Urothelium cell line (cell line): Measurements from ENCODE around the gene REV1.
"Not testable (repeated sequence)": the region's sequence is repeated elsewhere in the genome, so short reads cannot be mapped to it uniquely, and the experiment has no call there.

Experiments used
- DNase-seq: peaks from one replicate; pipeline ENCODE4 v3.0.0; 2011; ENCODE audit warnings: low spot score, mixed read lengths
- FAIRE-seq: peaks from 2 replicates; lab custom pipeline; 2011; peaks lifted over from hg19 to GRCh38; lab: Jason Lieb, UNC

REV1 gene

GRCh38 chr2:99488539-99489062 is 1.2 kb downstream of the REV1 start:
- FAIRE-seq: no peak
- DNase-seq: peak; percentile 26

GRCh38 chr2:99487906-99488305 is 1.9 kb downstream of the REV1 start:
- FAIRE-seq: no peak

GRCh38 chr2:99485824-99486223 is 4.0 kb downstream of the REV1 start:
- FAIRE-seq (no peak), DNase-seq (no peak)

More at GRCh38 chr2:99487906-99488305, 1.9 kb downstream of the REV1 start:
- DNase-seq: no peak

- DNase-seq: no peak
- no peak for FAIRE-seq
Measured at GRCh38 chr2:99485411-99485810, 4.4 kb downstream of the REV1 start.

GRCh38 chr2:99484205-99484604 is 5.6 kb downstream of the REV1 start:
- no peak for DNase-seq
- no peak for FAIRE-seq

- DNase-seq (no peak), FAIRE-seq (no peak)
Measured at GRCh38 chr2:99481941-99482340, 7.9 kb downstream of the REV1 start.

GRCh38 chr2:99481527-99481926 is 8.3 kb downstream of the REV1 start:
- no peak for FAIRE-seq

GRCh38 chr2:99480390-99480789 is 9.4 kb downstream of the REV1 start:
- no peak for DNase-seq
- FAIRE-seq: no peak

More at GRCh38 chr2:99481527-99481926, 8.3 kb downstream of the REV1 start:
- DNase-seq: no peak

GRCh38 chr2:99478632-99479031 is 11.2 kb downstream of the REV1 start:
- DNase-seq: no peak
- FAIRE-seq: no peak

GRCh38 chr2:99477054-99477453 is 12.8 kb downstream of the REV1 start:
- no peak for DNase-seq
- no peak for FAIRE-seq

- no peak for FAIRE-seq
- no peak for DNase-seq
Measured at GRCh38 chr2:99476629-99477028, 13.2 kb downstream of the REV1 start.

GRCh38 chr2:99475095-99475494 is 14.7 kb downstream of the REV1 start:
- FAIRE-seq: not testable (repeated sequence)

GRCh38 chr2:99473518-99474083 is 16.2 kb downstream of the REV1 start:
- no peak for FAIRE-seq
- DNase-seq: no peak

More at GRCh38 chr2:99475095-99475494, 14.7 kb downstream of the REV1 start:
- DNase-seq: not testable (repeated sequence)

GRCh38 chr2:99472600-99472960 is 17.2 kb downstream of the REV1 start:
- DNase-seq: no peak

GRCh38 chr2:99471654-99472599 is 17.9 kb downstream of the REV1 start:
- FAIRE-seq (no peak), DNase-seq (no peak)

More at GRCh38 chr2:99472600-99472960, 17.2 kb downstream of the REV1 start:
- no peak for FAIRE-seq

- FAIRE-seq (no peak), DNase-seq (no peak)
Measured at GRCh38 chr2:99470957-99471356, 18.9 kb downstream of the REV1 start.

- FAIRE-seq, DNase-seq: not testable (repeated sequence)
Measured at GRCh38 chr2:99470459-99470858, 19.4 kb downstream of the REV1 start.

- no peak for FAIRE-seq
- no peak for DNase-seq
Measured at GRCh38 chr2:99469394-99469793, 20.4 kb downstream of the REV1 start.

- DNase-seq (no peak), FAIRE-seq (no peak)
Measured at GRCh38 chr2:99468155-99468554, 21.7 kb downstream of the REV1 start.

- FAIRE-seq (no peak), DNase-seq (no peak)
Measured at GRCh38 chr2:99467390-99467789, 22.4 kb downstream of the REV1 start.

- DNase-seq: no peak
- no peak for FAIRE-seq
Measured at GRCh38 chr2:99461828-99462483, 27.9 kb downstream of the REV1 start.
